B cell (primary cell): Measurements from ENCODE around the gene GRM3. TPM values are rescaled to one million over a fixed set of nuclear protein-coding genes. Genes with fewer than 3 reads are reported as not detected.

Experiments used
- ATAC-seq: fragments of 200-7000 bp; cut with Tn5 transposase; one replicate; pipeline ENCODE4 v1.10.0; 2021; ENCODE audit warnings: low read depth, mild to moderate bottlenecking, moderate number of reproducible peaks, moderate library complexity
- CTCF ChIA-PET: fragments of 350-600 bp; sonication (Branson Sonifier 250); formaldehyde crosslinking; loops from one replicate; lab custom pipeline; 2021; ENCODE audit warnings: antibody characterized with exemption, inconsistent platforms; lab: Charles Lee
- POLR2A ChIA-PET: fragments of 350-600 bp; sonication (Branson Sonifier 250); formaldehyde crosslinking; loops from one replicate; lab custom pipeline; 2021; ENCODE audit warnings: antibody characterized with exemption; lab: Charles Lee
- DNase-seq: peaks from one replicate; pipeline ENCODE4 v3.0.0; 2013
- H2AFZ ChIP-seq: 2 replicates; pipeline ENCODE4 v1.6.1; 2012; ENCODE audit warnings: mild to moderate bottlenecking, low read depth, low read length; ENCODE audit not compliant: insufficient read depth, poor library complexity, severe bottlenecking
- H3K27ac ChIP-seq, 2 donors: 1 replicate in 1 of 2; 2 replicates in 1 of 2; pipeline ENCODE4 v1.5.1; 2012 to 2013; ENCODE audit warnings: low read length in 2 of 2, mild to moderate bottlenecking in 2 of 2, moderate library complexity in 1 of 2
- H3K27me3 ChIP-seq, 4 experiments: fragments of 200-600 bp in 1 of 4; sonication (generic) in 1 of 4; replicated peaks in 1 of 4; 1 replicate in 2 of 4; 2 replicates in 2 of 4; pipeline versions ENCODE4 v1.6.1 to v1.7.0; 2013 to 2016; ENCODE audit warnings: low read length in 3 of 4, mild to moderate bottlenecking in 2 of 4, mixed read lengths in 1 of 4, moderate library complexity in 1 of 4; ENCODE audit not compliant: insufficient read depth in 4 of 4, control insufficient read depth in 3 of 4; ENCODE audit errors: control extremely low read depth in 1 of 4
- H3K36me3 ChIP-seq, 2 experiments: replicated peaks in 1 of 2; 1 replicate in 1 of 2; 2 replicates in 1 of 2; pipeline versions ENCODE4 v1.6.1 to v1.7.1; 2013; ENCODE audit warnings: low read length in 1 of 2; ENCODE audit not compliant: insufficient read depth in 2 of 2, control insufficient read depth in 1 of 2; ENCODE audit errors: control extremely low read depth in 1 of 2, extremely low read depth in 1 of 2
- H3K4me1 ChIP-seq, 2 donors: fragments of 200-600 bp in 1 of 2; sonication (generic) in 1 of 2; 1 replicate in 1 of 2; 2 replicates in 1 of 2; pipeline versions ENCODE4 v1.5.1 to v1.6.1; 2013 to 2017; ENCODE audit warnings: low read length in 2 of 2; ENCODE audit not compliant: control insufficient read depth in 2 of 2, insufficient read depth in 2 of 2
- H3K4me2 ChIP-seq: replicated peaks from 2 replicates; pipeline ENCODE3; 2012; ENCODE audit warnings: mild to moderate bottlenecking, low read depth, low read length; ENCODE audit not compliant: poor library complexity, severe bottlenecking
- H3K4me3 ChIP-seq, 5 experiments: fragments of 200-600 bp in 1 of 5; sonication (generic) in 1 of 5; 1 replicate in 3 of 5; 2 replicates in 2 of 5; pipeline versions ENCODE4 v1.5.1 to v1.7.0; 2011 to 2016; ENCODE audit warnings: low read length in 4 of 5, mild to moderate bottlenecking in 4 of 5, low read depth in 2 of 5, control low read depth in 1 of 5, moderate library complexity in 1 of 5; ENCODE audit not compliant: insufficient read depth in 1 of 5; ENCODE audit errors: control extremely low read depth in 1 of 5, extremely low read depth in 1 of 5
- H3K79me2 ChIP-seq: fragments of 200-600 bp; sonication (generic); one replicate; pipeline ENCODE4 v1.6.0; 2016; ENCODE audit warnings: low read length; ENCODE audit not compliant: control insufficient read depth, insufficient read depth
- H3K9ac ChIP-seq: fragments of 200-600 bp; sonication (generic); 2 replicates; pipeline ENCODE4 v1.6.1; 2017; ENCODE audit warnings: mild to moderate bottlenecking, low read length, moderate library complexity
- H3K9me3 ChIP-seq, 3 donors: one replicate each; pipeline versions ENCODE4 v1.6.1 to v1.7.1; 2013; ENCODE audit warnings: low read length in 2 of 3; ENCODE audit not compliant: control insufficient read depth in 2 of 3, insufficient read depth in 1 of 3; ENCODE audit errors: control extremely low read depth in 1 of 3
- H4K20me1 ChIP-seq: 2 replicates; pipeline ENCODE4 v1.6.0; 2012; ENCODE audit warnings: mild to moderate bottlenecking, low read length; ENCODE audit not compliant: insufficient read depth, control insufficient read depth, poor library complexity, severe bottlenecking
- H3K27ac Mint-ChIP-seq: one replicate; pipeline ENCODE4 v1.8.0; 2021; ENCODE audit warnings: mixed read lengths
- H3K27me3 Mint-ChIP-seq: one replicate; pipeline ENCODE4 v1.8.0; 2021; ENCODE audit warnings: mixed read lengths
- H3K4me1 Mint-ChIP-seq: one replicate; pipeline ENCODE4 v1.8.0; 2021; ENCODE audit warnings: mixed read lengths
- H3K4me3 Mint-ChIP-seq: one replicate; pipeline ENCODE4 v1.8.0; 2021; ENCODE audit warnings: mixed read lengths
- H3K9me3 Mint-ChIP-seq: one replicate; pipeline ENCODE4 v1.8.0; 2022; ENCODE audit warnings: mixed read lengths; ENCODE audit not compliant: insufficient read depth
- EZH2 ChIP-seq: IDR thresholded peaks from 2 replicates; pipeline ENCODE4 v1.6.1; 2012; ENCODE audit warnings: borderline replicate concordance, low read depth, mild to moderate bottlenecking, moderate library complexity, low read length; ENCODE audit not compliant: insufficient read depth, poor library complexity, severe bottlenecking
- WGBS: methylation state at CpG from one replicate; pipeline ENCODE4 v1.1.5; 2013; ENCODE audit warnings: missing lambda C conversion rate; ENCODE audit not compliant: insufficient coverage; 5-methylcytosine and 5-hydroxymethylcytosine counted together
- intact Hi-C: fragments of 100-400 bp; cut with micrococcal nuclease; formaldehyde crosslinking; loops from one replicate; pipeline ENCODE4 v1.10.0; 2022
- polyA plus RNA-seq: library from polyadenylated mRNA; depleted of rRNA; stranded (reverse); fragments of >200 nt; gene quantifications from 2 replicates; pipeline ENCODE4 v1.2.3, GENCODE V29; 2012
- total RNA-seq, 2 donors: library from RNA; stranded (reverse); fragments of 120-200 nt in 1 of 2; gene quantifications; 1 replicate in 1 of 2; 2 replicates in 1 of 2; pipeline versions ENCODE4 v1.2.3 to v1.2.4, GENCODE V29; 2013 to 2022
- TF ChIP-seq, protein P1 (sequence below): fragments of 200-600 bp; IDR thresholded peaks from one replicate; pipeline ENCODE4 v1.8.0; 2022; ENCODE audit warnings: antibody characterized with exemption, mild to moderate bottlenecking

Gene GRM3
- total and polyA plus RNA-seq, 2 donors (not counting 1 experiment from before 2014, with no cell fraction given) = not detected

DNA sequence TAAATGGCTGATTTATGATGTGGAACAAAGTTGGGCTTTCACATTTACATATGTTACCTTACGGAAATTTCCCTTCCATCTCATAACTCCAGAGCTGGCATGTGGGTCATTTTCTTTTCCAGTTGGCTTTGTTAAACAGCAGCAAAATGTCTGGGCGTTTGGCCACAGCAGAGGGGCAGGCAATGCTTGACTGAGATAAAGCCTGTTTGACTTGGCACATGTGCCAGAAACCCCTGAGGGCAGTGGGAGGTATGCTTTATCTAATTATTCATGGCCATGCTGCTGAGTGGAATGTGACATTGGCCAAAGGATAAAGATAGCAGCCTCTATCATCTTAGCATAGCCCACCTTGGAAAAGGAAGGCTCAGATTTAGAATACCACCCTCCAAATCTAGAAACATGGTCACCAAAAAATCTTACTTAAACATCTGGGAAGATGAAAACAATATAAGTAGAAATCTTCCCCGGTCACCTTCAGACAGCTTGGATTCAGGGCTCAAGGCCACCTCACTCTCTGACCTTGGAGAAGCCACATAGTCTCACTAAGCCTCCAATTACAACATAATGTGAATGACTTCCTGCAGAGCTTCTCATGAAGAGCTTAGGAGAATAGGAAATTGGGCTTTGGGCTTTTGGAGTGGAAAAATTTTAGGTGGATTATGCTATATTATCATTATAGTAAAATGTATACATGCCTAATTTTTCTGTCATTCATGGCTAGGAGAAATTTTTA lies 101.5 kb downstream of the GRM3 start:
- H3K36me3 ChIP-seq = no peaks in the 10 kb centered on the region
- no peak overlapping the region for H3K4me3 ChIP-seq
- DNase-seq (no peak), ATAC-seq (no peak)
- ChIA-PET CTCF (no interaction called here), POLR2A (no interaction called here)
- H3K9me3 Mint-ChIP-seq = no peaks in the 10 kb centered on the region
- no peak overlapping the region for H3K4me2 ChIP-seq
- H3K27ac ChIP-seq = no peak overlapping the region
- H3K27me3 Mint-ChIP-seq = no peaks in the 10 kb centered on the region
- H2AFZ ChIP-seq = no peak overlapping the region
- no peaks in the 10 kb centered on the region for H3K9me3 ChIP-seq
- no peak overlapping the region for H3K27ac Mint-ChIP-seq
- no peaks in the 10 kb centered on the region for H3K27me3 ChIP-seq
- 40% methylated on average over 1 of the region's 3 CpGs for WGBS
- no peaks in the 10 kb centered on the region for H3K4me1 Mint-ChIP-seq
- no peaks in the 10 kb centered on the region for H4K20me1 ChIP-seq
- no peaks in the 10 kb centered on the region for H3K79me2 ChIP-seq
- H3K4me3 Mint-ChIP-seq = no peak overlapping the region
- H3K9ac ChIP-seq = no peak overlapping the region
- no peak for TF ChIP-seq EZH2
- TF ChIP-seq, protein P1, sequence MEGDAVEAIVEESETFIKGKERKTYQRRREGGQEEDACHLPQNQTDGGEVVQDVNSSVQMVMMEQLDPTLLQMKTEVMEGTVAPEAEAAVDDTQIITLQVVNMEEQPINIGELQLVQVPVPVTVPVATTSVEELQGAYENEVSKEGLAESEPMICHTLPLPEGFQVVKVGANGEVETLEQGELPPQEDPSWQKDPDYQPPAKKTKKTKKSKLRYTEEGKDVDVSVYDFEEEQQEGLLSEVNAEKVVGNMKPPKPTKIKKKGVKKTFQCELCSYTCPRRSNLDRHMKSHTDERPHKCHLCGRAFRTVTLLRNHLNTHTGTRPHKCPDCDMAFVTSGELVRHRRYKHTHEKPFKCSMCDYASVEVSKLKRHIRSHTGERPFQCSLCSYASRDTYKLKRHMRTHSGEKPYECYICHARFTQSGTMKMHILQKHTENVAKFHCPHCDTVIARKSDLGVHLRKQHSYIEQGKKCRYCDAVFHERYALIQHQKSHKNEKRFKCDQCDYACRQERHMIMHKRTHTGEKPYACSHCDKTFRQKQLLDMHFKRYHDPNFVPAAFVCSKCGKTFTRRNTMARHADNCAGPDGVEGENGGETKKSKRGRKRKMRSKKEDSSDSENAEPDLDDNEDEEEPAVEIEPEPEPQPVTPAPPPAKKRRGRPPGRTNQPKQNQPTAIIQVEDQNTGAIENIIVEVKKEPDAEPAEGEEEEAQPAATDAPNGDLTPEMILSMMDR = no peak
- intact Hi-C loops = no loop called here
- H3K4me1 ChIP-seq = no peaks in the 10 kb centered on the region

DNA sequence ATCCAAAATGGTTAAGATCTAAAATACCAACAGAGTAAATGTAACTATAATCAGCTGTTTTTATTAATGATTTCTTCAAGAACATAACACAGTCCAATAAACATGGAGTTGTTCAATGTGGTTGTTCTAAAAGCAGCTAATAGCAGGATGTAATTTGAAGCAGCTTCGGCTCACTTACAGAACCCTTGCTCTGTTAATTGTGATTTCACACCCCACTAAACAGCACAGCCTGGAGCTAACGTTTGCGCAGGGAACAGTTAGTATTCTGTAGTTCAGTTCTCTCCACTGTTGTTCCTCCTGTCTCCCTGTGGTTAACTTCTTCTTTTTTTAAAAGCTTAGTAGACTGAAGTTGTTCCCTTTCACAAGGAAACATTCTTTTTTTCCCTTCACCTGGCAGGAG lies 104.0 kb downstream of the GRM3 start:
- Mint-ChIP-seq H3K27ac (no peak overlapping the region), H3K4me3 (no peak overlapping the region), H3K4me1 (no peaks in the 10 kb centered on the region), H3K9me3 (no peaks in the 10 kb centered on the region), H3K27me3 (no peaks in the 10 kb centered on the region)
- Histone ChIP-seq H4K20me1 (no peaks in the 10 kb centered on the region), H3K4me2 (no peak overlapping the region), H3K36me3 (no peaks in the 10 kb centered on the region), H2AFZ (no peak overlapping the region), H3K27ac (no peak overlapping the region), H3K27me3 (no peaks in the 10 kb centered on the region), H3K79me2 (no peaks in the 10 kb centered on the region), H3K9ac (no peak overlapping the region), H3K4me1 (no peaks in the 10 kb centered on the region), H3K9me3 (no peaks in the 10 kb centered on the region), H3K4me3 (no peak overlapping the region)
- WGBS = 20% methylated on average over 2 of the region's 3 CpGs
- POLR2A ChIA-PET = no interaction called here
- TF ChIP-seq, protein P1 = no peak
- no peak for TF ChIP-seq EZH2
- ATAC-seq = no peak
- intact Hi-C loops = no loop called here
- DNase-seq = no peak
- CTCF ChIA-PET = no interaction called here
